Measurements from ENCODE around the gene CHTF18. TPM values are rescaled to one million over a fixed set of nuclear protein-coding genes. Genes with fewer than 3 reads are reported as not detected.

CHTF18 gene
- total and polyA plus RNA-seq, 2 experiments from 2014 or later = 61.3 to 129 TPM

DNA sequence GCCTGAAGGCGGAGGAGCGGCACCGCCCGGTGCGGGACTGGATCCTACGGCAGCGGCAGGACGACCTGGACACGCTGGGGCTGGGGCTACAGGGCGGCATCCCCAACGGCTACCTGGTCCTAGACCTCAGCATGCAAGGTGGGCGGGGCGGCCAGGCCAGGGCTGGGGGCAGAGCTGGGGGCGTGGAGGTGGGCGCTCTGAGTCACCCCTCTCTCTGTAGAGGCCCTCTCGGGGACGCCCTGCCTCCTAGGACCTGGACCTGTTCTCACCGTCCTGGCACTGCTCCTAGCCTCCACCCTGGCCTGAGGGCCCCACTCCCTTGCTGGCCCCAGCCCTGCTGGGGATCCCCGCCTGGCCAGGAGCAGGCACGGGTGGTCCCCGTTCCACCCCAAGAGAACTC lies 20.0 kb upstream of the CHTF18 start:
- H3K27me3 ChIP-seq (ENCODE audit: insufficient read depth) = no peaks in the 10 kb centered on the region
- Mint-ChIP-seq H3K27ac (no peak overlapping the region), H3K4me1 (no peaks in the 10 kb centered on the region; the same call in 2 of the 3 replicates), H3K27me3 (ENCODE audit: insufficient read depth, low read depth, poor library complexity) (peaks cover 10% of the 10 kb centered on the region), H3K36me3 (ENCODE audit: low read depth) (no peaks in the 10 kb centered on the region), H3K4me3 (no peak overlapping the region), H3K9me3 (no peaks in the 10 kb centered on the region)
- no peak overlapping the region for H3K4me3 ChIP-seq
- H3F3A ChIP-seq (replicated peaks; ENCODE audit: low read depth) = 0 out of 2 replicates have a peak, but pooled peaks cover 3% of the 10 kb centered on the region
- H3K79me2 ChIP-seq (replicated peaks; ENCODE audit: insufficient read depth) = no peaks in the 10 kb centered on the region
- H3K4me2 ChIP-seq = no peak overlapping the region
- no peak overlapping the region for H2AFZ ChIP-seq
- H4K20me1 ChIP-seq (replicated peaks; ENCODE audit: insufficient read depth) = no peaks in the 10 kb centered on the region
- TF ChIP-seq ZNF331 (CRISPR knock-in tag; IDR thresholded peaks at IDR 0.05; ENCODE audit: low read depth) = no peak
- no peak for TF ChIP-seq JUNB (IDR thresholded peaks at IDR 0.05; ENCODE audit: unreplicated experiment)
- TF ChIP-seq, protein P1, sequence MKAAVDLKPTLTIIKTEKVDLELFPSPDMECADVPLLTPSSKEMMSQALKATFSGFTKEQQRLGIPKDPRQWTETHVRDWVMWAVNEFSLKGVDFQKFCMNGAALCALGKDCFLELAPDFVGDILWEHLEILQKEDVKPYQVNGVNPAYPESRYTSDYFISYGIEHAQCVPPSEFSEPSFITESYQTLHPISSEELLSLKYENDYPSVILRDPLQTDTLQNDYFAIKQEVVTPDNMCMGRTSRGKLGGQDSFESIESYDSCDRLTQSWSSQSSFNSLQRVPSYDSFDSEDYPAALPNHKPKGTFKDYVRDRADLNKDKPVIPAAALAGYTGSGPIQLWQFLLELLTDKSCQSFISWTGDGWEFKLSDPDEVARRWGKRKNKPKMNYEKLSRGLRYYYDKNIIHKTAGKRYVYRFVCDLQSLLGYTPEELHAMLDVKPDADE (IDR thresholded peaks at IDR 0.05) = no peak
- DNase-seq (ENCODE audit: low spot score) = no peak
- H3K27ac ChIP-seq (ENCODE audit: low read depth) = no peak overlapping the region
- ATAC-seq = peak; percentile 19
- H3K36me3 ChIP-seq (ENCODE audit: insufficient read depth) = no peaks in the 10 kb centered on the region
- H3K4me1 ChIP-seq (ENCODE audit: insufficient read depth) = no peaks in the 10 kb centered on the region
- H3K9me2 ChIP-seq (ENCODE audit: insufficient read depth) = no peaks in the 10 kb centered on the region

DNA sequence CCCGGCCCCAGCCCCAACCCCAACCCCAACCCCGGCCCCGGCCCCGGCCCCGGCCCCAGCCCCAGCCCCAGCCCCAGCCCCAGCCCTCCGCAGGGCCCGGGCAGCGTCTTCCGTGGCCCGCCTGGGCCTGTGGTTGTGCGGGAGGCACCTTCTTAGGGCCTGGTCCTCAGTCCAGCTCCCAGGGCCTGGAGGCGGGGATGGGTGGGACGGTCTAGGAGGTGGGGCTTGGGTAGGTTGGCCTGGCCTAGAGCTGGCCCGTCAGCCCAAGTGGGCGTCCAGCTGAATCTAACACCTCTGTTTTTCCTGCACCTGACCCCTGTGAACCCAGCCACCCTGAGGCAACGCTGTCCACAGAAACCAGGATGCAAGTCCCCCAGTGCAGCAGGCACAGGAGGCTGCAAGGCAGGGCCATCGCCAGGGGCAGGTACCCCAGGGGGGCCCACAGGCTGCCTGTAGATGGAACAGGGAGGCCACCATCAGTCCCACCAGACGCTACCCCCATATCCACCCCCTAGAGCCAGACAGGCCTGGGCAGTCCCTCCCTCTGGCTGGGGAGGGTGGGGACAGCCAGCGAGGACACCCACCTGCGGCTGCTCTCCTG lies 19.1 kb upstream of the CHTF18 start:
- H3K4me1 Mint-ChIP-seq = no peaks in the 10 kb centered on the region
- ATAC-seq = peak; percentile 25
- TF ChIP-seq, protein P2, sequence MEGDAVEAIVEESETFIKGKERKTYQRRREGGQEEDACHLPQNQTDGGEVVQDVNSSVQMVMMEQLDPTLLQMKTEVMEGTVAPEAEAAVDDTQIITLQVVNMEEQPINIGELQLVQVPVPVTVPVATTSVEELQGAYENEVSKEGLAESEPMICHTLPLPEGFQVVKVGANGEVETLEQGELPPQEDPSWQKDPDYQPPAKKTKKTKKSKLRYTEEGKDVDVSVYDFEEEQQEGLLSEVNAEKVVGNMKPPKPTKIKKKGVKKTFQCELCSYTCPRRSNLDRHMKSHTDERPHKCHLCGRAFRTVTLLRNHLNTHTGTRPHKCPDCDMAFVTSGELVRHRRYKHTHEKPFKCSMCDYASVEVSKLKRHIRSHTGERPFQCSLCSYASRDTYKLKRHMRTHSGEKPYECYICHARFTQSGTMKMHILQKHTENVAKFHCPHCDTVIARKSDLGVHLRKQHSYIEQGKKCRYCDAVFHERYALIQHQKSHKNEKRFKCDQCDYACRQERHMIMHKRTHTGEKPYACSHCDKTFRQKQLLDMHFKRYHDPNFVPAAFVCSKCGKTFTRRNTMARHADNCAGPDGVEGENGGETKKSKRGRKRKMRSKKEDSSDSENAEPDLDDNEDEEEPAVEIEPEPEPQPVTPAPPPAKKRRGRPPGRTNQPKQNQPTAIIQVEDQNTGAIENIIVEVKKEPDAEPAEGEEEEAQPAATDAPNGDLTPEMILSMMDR (conservative IDR thresholded peaks at IDR 0.05; ENCODE audit: low read depth in 2 of 2) = no peak
- TF ChIP-seq NANOG (IDR thresholded peaks at IDR 0.05; ENCODE audit: borderline replicate concordance) (no peak), ZNF331 (CRISPR knock-in tag; IDR thresholded peaks at IDR 0.05; ENCODE audit: low read depth) (no peak), EZH2phosphoT487 (IDR thresholded peaks at IDR 0.05; ENCODE audit: unreplicated experiment) (no peak), EZH2 (IDR thresholded peaks at IDR 0.05; ENCODE audit: low read depth, unreplicated experiment) (no peak), STAT1 (IDR thresholded peaks at IDR 0.05; ENCODE audit: unreplicated experiment) (no peak), CREB1 (CRISPR knock-in tag; IDR thresholded peaks at IDR 0.05; ENCODE audit: low read depth) (no peak), POLR2AphosphoS5 (IDR thresholded peaks at IDR 0.05; ENCODE audit: low read depth) (no peak), ZNF114 (CRISPR knock-in tag; IDR thresholded peaks at IDR 0.05) (no peak)
- TF ChIP-seq, protein P1 (IDR thresholded peaks at IDR 0.05) = no peak
- TF ChIP-seq, protein P3, sequence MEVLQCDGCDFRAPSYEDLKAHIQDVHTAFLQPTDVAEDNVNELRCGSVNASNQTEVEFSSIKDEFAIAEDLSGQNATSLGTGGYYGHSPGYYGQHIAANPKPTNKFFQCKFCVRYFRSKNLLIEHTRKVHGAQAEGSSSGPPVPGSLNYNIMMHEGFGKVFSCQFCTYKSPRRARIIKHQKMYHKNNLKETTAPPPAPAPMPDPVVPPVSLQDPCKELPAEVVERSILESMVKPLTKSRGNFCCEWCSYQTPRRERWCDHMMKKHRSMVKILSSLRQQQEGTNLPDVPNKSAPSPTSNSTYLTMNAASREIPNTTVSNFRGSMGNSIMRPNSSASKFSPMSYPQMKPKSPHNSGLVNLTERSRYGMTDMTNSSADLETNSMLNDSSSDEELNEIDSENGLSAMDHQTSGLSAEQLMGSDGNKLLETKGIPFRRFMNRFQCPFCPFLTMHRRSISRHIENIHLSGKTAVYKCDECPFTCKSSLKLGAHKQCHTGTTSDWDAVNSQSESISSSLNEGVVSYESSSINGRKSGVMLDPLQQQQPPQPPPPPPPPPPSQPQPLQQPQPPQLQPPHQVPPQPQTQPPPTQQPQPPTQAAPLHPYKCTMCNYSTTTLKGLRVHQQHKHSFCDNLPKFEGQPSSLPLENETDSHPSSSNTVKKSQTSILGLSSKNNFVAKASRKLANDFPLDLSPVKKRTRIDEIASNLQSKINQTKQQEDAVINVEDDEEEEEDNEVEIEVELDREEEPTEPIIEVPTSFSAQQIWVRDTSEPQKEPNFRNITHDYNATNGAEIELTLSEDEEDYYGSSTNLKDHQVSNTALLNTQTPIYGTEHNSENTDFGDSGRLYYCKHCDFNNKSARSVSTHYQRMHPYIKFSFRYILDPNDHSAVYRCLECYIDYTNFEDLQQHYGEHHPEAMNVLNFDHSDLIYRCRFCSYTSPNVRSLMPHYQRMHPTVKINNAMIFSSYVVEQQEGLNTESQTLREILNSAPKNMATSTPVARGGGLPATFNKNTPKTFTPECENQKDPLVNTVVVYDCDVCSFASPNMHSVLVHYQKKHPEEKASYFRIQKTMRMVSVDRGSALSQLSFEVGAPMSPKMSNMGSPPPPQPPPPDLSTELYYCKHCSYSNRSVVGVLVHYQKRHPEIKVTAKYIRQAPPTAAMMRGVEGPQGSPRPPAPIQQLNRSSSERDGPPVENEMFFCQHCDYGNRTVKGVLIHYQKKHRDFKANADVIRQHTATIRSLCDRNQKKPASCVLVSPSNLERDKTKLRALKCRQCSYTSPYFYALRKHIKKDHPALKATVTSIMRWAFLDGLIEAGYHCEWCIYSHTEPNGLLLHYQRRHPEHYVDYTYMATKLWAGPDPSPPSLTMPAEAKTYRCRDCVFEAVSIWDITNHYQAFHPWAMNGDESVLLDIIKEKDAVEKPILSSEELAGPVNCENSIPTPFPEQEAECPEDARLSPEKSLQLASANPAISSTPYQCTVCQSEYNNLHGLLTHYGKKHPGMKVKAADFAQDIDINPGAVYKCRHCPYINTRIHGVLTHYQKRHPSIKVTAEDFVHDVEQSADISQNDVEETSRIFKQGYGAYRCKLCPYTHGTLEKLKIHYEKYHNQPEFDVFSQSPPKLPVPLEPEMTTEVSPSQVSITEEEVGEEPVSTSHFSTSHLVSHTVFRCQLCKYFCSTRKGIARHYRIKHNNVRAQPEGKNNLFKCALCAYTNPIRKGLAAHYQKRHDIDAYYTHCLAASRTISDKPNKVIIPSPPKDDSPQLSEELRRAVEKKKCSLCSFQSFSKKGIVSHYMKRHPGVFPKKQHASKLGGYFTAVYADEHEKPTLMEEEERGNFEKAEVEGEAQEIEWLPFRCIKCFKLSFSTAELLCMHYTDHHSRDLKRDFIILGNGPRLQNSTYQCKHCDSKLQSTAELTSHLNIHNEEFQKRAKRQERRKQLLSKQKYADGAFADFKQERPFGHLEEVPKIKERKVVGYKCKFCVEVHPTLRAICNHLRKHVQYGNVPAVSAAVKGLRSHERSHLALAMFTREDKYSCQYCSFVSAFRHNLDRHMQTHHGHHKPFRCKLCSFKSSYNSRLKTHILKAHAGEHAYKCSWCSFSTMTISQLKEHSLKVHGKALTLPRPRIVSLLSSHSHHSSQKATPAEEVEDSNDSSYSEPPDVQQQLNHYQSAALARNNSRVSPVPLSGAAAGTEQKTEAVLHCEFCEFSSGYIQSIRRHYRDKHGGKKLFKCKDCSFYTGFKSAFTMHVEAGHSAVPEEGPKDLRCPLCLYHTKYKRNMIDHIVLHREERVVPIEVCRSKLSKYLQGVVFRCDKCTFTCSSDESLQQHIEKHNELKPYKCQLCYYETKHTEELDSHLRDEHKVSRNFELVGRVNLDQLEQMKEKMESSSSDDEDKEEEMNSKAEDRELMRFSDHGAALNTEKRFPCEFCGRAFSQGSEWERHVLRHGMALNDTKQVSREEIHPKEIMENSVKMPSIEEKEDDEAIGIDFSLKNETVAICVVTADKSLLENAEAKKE (CRISPR knock-in tag; IDR thresholded peaks at IDR 0.05) = no peak

More for the DNA sequence above, 19.1 kb upstream of the CHTF18 start:
- Histone ChIP-seq H3K27ac (ENCODE audit: low read depth) (no peak overlapping the region), H3K36me3 (ENCODE audit: insufficient read depth) (no peaks in the 10 kb centered on the region), H2AFZ (no peak overlapping the region), H3K4me2 (no peak overlapping the region), H3K79me2 (replicated peaks; ENCODE audit: insufficient read depth) (no peaks in the 10 kb centered on the region), H3K4me1 (ENCODE audit: insufficient read depth) (no peaks in the 10 kb centered on the region), H4K20me1 (replicated peaks; ENCODE audit: insufficient read depth) (no peaks in the 10 kb centered on the region), H3F3A (replicated peaks; ENCODE audit: low read depth) (0 out of 2 replicates have a peak, but pooled peaks cover 3% of the 10 kb centered on the region), H3K9me2 (ENCODE audit: insufficient read depth) (no peaks in the 10 kb centered on the region), H3K4me3 (no peak overlapping the region), H3K27me3 (ENCODE audit: insufficient read depth) (no peaks in the 10 kb centered on the region)
- Mint-ChIP-seq H3K4me3 (no peak overlapping the region), H3K27me3 (ENCODE audit: insufficient read depth, low read depth, poor library complexity) (peaks cover 12% of the 10 kb centered on the region), H3K9me3 (no peaks in the 10 kb centered on the region), H3K27ac (no peak overlapping the region), H3K36me3 (ENCODE audit: low read depth) (no peaks in the 10 kb centered on the region)
- DNase-seq (ENCODE audit: low spot score) = no peak
